HepG2 (cell line): ENCODE measurements around the gene PRKAR2B. TPM values are rescaled to one million over a fixed set of nuclear protein-coding genes. Genes with fewer than 3 reads are reported as not detected.

Experiments used
- ATF2 ChIP-seq: sonication (generic); formaldehyde crosslinking; IDR thresholded peaks from 2 replicates; pipeline ENCODE4 v1.4.0; 2020; ENCODE audit warnings: missing genetic modification reagents
- CTCF ChIP-seq: sonication (generic); formaldehyde crosslinking; IDR thresholded peaks from 2 replicates; pipeline ENCODE4 v1.5.0; 2020; ENCODE audit warnings: mild to moderate bottlenecking, missing genetic modification reagents, moderate library complexity
- DDIT3 ChIP-seq: sonication (generic); formaldehyde crosslinking; IDR thresholded peaks from 2 replicates; pipeline ENCODE4 v1.4.0; 2020; ENCODE audit warnings: mild to moderate bottlenecking, missing genetic modification reagents
- FOXP1 ChIP-seq, 2 experiments: fragments of 450-650 bp in 1 of 2; IDR thresholded peaks; 2 replicates each; pipeline ENCODE4 v1.6.1; 2017 to 2018; ENCODE audit warnings: antibody characterized with exemption in 1 of 2
- HES4 ChIP-seq: sonication (generic); formaldehyde crosslinking; IDR thresholded peaks from 2 replicates; pipeline ENCODE4 v1.9.0; 2021; ENCODE audit warnings: mild to moderate bottlenecking, missing genetic modification reagents, borderline replicate concordance
- HNF4A ChIP-seq: sonication (generic); formaldehyde crosslinking; IDR thresholded peaks from 2 replicates; pipeline ENCODE4 v1.4.0; 2020; ENCODE audit warnings: missing genetic modification reagents
- IKZF1 ChIP-seq: fragments of 450-650 bp; IDR thresholded peaks from 2 replicates; pipeline ENCODE4 v1.7.1; 2016
- KLF16 ChIP-seq, 2 experiments: sonication (generic) in 1 of 2; formaldehyde crosslinking in 1 of 2; IDR thresholded peaks; 2 replicates each; pipeline versions ENCODE4 v1.6.1 to v1.8.0; 2016 to 2023; ENCODE audit warnings: missing genetic modification reagents in 2 of 2, missing compliant biosample characterization in 1 of 2
- MED8 ChIP-seq: sonication (generic); formaldehyde crosslinking; IDR thresholded peaks from 2 replicates; pipeline ENCODE4 v1.8.1; 2023; ENCODE audit warnings: mild to moderate bottlenecking, missing genetic modification reagents; ENCODE audit not compliant: insufficient replicate concordance
- MLX ChIP-seq: IDR thresholded peaks from 2 replicates; pipeline ENCODE4 v1.6.1; 2016
- SNAI1 ChIP-seq: sonication (generic); formaldehyde crosslinking; IDR thresholded peaks from 2 replicates; pipeline ENCODE4 v1.5.0; 2020; ENCODE audit warnings: mild to moderate bottlenecking, missing genetic modification reagents, borderline replicate concordance
- TP53 ChIP-seq: sonication (generic); formaldehyde crosslinking; conservative IDR thresholded peaks from 2 replicates; pipeline ENCODE4 v1.4.0; 2020; ENCODE audit warnings: missing genetic modification reagents
- UBTF ChIP-seq: sonication (generic); formaldehyde crosslinking; IDR thresholded peaks from 2 replicates; pipeline ENCODE4 v1.4.0; 2020; ENCODE audit warnings: mild to moderate bottlenecking, missing genetic modification reagents
- ZBTB26 ChIP-seq: IDR thresholded peaks from 2 replicates; pipeline ENCODE4 v1.6.1; 2016; ENCODE audit warnings: missing compliant biosample characterization, missing genetic modification reagents, borderline replicate concordance
- ZNF414 ChIP-seq: sonication (generic); formaldehyde crosslinking; IDR thresholded peaks from 2 replicates; pipeline ENCODE4 v1.5.0; 2020; ENCODE audit warnings: missing genetic modification reagents
- ZNF550 ChIP-seq: sonication (generic); formaldehyde crosslinking; IDR thresholded peaks from 2 replicates; pipeline ENCODE4 v1.4.0; 2020; ENCODE audit warnings: mild to moderate bottlenecking, missing genetic modification reagents, borderline replicate concordance
- ZNF614 ChIP-seq: IDR thresholded peaks from 2 replicates; pipeline ENCODE4 v1.6.1; 2018; ENCODE audit warnings: missing biosample characterization, missing genetic modification reagents, inconsistent platforms, borderline replicate concordance
- ZNF629 ChIP-seq: sonication (generic); formaldehyde crosslinking; conservative IDR thresholded peaks from 2 replicates; pipeline ENCODE4 v1.5.0; 2020; ENCODE audit warnings: missing genetic modification reagents
- ZNF747 ChIP-seq: sonication (generic); formaldehyde crosslinking; IDR thresholded peaks from 2 replicates; pipeline ENCODE4 v1.8.1; 2023; ENCODE audit warnings: missing genetic modification reagents, mild to moderate bottlenecking, borderline replicate concordance
- polyA plus RNA-seq, 8 experiments: library from polyadenylated mRNA; depleted of rRNA in 3 of 8; stranded (reverse) in 7 of 8; unstranded in 1 of 8; fragments of >200 nt; fragmentation: Illumina TruSeq in 4 of 8; extraction: Trizol in 4 of 8; gene quantifications; 2 replicates each; pipeline versions ENCODE4 v1.2.1 to v1.2.3, GENCODE V29; 2011 to 2016; ENCODE audit warnings: low read depth in 4 of 8, missing spikeins in 1 of 8, mixed read lengths in 1 of 8; ENCODE audit not compliant: insufficient read depth in 1 of 8
- total RNA-seq, 5 experiments: library from RNA; depleted of rRNA; stranded (reverse); fragments of >200 nt; fragmentation: Illumina TruSeq; extraction: Trizol; gene quantifications; 2 replicates each; pipeline ENCODE4 v1.2.3, GENCODE V29; 2016; ENCODE audit warnings: low read depth in 1 of 5

Gene PRKAR2B
- total and polyA plus RNA-seq, 2 of the 13 experiments (the other 11 are each of a cell fraction or from before 2014, with no cell fraction given), result not detected

GRCh38 chr7:107169120-107170050, 124.9 kb downstream of the PRKAR2B start (continued):
- TF ChIP-seq MED8 (CRISPR knock-in tag) (no peak), ZNF747 (CRISPR knock-in tag) (no peak), FOXP1 (IDR thresholded peaks at IDR 0.05) (no peak), FOXP1 (CRISPR knock-in tag; IDR thresholded peaks at IDR 0.05) (peak; percentile 33; the same call in 1 of the 2 replicates), ZNF614 (peak; percentile 71; the same call in 1 of the 2 replicates), ZBTB26 (CRISPR knock-in tag) (peak; percentile 55; the same call in 1 of the 2 replicates), UBTF (CRISPR knock-in tag) (peak; percentile 53; the same call in 1 of the 2 replicates), SNAI1 (CRISPR knock-in tag) (no peak), IKZF1 (no peak), DDIT3 (CRISPR knock-in tag) (no peak), ZNF629 (CRISPR knock-in tag) (no peak), HNF4A (CRISPR knock-in tag) (peak; percentile 48), MLX (CRISPR knock-in tag) (peak; percentile 39; the same call in 1 of the 2 replicates), ATF2 (CRISPR knock-in tag) (peak; percentile 67), ZNF550 (CRISPR knock-in tag) (no peak), KLF16 (CRISPR knock-in tag; IDR thresholded peaks at IDR 0.05) (peak in 1 of 2 experiments; percentile 74; a peak in 1 of 4 replicates), ZNF414 (CRISPR knock-in tag) (peak; percentile 56; the same call in 1 of the 2 replicates), HES4 (no peak), CTCF (CRISPR knock-in tag) (peak; percentile 42), TP53 (CRISPR knock-in tag) (no peak)
